CD4-positive, alpha-beta T cell treated with Interleukin-6 at 100 ng/mL for 8 hours (primary cell): ENCODE data around the gene CAB39L.
A peak's percentile ranks its signal among the peaks of the same experiment; 100 is the strongest.

Source experiments
- DNase-seq: peaks from one replicate; pipeline ENCODE4 v3.0.0-alpha.2; 2020; ENCODE audit warnings: mixed read lengths, low spot score

The CAB39L gene

DNA sequence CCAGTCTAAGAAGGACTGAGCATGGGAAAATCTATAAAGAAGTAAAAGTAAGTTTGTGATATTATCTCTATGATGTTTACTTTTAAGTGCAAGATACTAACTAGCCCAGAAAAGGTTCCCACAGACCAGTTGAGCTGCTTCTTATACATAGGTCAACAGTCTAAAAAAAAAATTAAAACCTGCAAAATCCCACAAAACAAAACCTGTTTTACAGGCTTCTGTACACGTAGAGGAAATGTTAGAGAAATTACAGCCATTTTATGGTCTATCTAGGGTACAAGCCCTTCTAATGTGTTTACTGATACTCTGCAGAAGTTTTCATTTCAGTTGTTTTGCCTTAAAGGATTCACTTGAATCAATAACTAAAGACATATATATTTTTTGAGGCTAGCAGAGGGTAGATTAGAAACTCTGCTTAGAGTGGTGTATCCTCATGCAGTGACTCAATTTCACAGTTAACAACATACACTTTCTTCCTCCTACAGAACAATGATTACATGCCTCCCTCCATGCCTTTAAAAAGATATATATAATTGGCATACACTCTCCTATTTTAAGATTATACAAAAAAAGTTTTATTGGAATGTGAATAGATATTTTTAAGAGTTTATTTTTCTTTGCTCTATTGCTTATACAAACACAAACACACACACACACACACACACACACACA is 43.9 kb downstream of the CAB39L start:
- no peak for DNase-seq

DNA sequence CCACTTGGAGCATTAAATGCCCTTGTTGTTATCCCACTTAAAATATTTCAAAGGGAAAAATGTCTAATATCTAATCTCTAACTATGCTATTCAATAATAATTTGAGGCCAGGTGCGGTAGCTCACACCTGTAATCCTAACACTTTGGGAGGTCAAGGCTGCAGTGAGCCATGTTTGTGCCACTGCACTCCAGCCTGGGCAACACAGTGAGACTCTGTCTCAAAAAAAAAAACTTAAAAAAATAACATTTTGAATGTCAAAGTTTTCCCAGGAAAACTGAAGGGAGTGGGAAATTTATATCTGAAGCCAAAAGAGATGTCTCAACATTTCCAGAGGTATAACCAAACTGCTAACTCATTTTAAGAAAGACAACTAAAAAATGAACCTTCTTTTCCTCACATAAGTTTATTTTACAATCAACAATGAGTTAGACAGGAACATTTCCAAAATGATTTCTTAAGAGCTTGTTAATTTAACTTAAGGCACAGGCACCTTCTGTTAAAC is 47.9 kb downstream of the CAB39L start:
- DNase-seq: no peak

DNA sequence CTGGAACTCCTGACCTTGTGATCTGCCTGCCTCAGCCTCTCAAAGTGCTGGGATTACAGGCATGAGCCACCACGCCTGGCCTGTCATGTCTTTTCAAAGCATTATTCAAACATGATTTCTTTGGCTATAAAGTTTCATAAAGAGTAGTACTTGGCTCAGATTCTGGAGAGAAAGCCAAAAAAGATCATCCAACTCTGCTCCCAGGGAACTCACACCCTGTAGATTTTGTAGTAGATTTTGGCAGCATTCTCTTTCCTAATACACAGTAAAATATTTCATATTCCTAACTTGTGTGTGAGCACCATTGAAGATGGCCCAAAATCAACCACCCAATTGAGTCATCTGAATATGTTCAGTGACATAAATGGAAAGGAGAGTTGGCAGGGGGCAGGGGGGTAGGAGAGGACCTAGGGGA is 48.4 kb downstream of the CAB39L start:
- DNase-seq: no peak

DNA sequence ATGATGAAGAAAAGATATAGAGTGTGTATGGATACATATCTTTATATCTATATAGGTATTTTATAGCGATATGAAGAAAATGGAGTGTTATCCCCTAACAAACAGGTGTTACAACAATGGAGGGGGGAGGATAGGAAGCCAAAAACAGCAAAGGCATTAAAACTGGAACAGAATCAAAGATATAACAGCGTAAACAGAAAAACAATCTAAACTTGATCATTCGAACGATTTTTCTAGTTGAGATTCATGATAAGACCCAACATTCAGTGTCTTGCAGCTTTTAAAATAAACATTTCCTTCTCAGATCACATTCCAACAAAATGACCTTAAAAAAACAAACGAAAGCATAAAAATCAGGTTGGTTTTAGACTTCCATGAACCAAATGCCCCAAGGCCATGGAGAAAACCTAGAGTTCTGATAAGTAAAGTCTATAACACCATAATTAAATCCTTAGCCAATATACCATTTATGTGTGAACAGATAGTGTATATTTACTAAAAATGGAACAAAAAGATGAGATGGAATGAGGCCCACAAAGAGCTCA is 55.7 kb downstream of the CAB39L start:
- no peak for DNase-seq

DNA sequence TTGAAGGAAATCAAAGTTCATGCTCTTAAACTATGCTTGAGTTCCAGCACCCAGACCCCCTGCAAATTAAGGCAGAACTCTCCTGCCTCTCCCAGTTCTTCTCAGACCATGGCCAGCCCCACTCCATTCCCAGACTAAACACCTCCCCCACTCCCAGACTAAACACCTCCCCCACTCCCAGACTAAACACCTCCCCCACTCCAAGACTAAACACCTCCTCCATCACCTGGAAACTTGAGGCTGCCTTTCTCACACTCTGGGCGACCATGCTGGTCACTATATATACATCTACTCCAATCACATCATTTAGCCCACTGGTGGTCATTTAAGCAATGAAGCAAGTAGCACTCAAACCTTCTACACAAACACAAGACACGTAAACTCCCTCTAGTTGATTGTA is 57.2 kb downstream of the CAB39L start:
- DNase-seq: no peak

DNA sequence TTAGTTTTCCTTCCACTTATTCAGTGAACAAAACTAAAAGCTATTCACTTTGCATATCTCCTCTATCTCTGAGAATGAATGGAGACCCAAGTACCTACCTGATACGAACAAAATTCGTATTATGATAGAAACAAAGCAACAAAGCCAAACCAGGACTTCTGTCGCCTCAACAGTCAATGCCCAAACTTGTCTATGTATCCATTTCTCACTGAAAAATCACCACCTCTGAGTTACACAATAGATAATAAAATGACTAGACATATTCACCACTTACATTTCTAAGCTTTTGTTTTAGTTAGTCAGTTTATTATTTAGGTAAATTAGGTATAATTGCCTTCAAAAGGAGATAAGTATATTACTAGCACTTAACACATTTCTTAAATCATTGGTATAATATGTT is 67.7 kb downstream of the CAB39L start:
- no peak for DNase-seq

DNA sequence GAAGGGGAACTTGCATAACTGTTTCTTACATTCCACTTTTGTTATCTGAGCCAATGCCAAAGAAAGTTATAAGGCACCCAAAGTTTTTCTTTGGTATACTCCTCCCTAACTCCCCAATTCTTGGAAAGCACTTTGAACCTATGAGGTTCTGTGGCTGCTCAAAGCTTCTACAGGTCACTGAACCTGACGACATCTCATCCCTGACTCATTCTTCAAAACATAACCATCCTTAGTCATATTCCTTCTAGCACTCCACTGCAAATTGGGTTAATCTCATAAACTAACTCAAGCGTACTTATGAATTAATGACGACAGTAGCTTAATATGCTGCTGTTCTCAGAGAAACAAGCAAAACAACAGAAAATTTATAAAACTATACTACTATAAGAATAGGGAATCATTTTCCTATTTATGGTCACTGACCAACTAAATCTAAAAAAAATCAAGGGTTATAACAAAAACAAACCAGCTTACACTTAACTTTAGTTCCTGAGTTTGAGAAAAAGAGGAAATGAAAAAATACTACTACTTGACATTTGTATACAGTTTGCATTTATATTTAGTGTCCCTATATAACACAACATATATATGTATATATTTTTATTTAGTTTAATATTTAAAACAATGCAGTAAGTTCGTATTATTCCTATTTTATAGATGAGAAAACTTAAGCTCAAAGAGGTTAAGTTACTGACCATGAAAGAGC is 69.1 kb downstream of the CAB39L start:
- no peak for DNase-seq

DNA sequence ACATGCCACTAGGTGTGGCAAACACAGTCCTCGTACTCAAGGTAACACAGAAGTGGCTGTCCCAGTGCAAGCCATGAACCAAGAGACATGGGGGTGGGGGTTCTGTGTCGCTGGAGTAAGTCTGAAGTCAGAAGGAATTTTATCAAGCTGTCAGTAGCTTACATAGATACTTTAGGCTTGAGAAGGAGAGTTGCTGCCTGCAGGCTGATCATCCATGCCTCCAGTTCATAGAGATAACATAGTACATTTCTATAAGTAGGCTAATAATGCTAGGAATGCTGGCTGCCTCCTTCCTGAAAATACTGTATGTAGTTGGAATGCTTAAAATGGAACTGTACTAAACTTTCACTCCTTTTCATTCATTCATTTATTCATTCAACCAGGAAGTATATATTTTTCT is 70.1 kb downstream of the CAB39L start:
- no peak for DNase-seq

DNA sequence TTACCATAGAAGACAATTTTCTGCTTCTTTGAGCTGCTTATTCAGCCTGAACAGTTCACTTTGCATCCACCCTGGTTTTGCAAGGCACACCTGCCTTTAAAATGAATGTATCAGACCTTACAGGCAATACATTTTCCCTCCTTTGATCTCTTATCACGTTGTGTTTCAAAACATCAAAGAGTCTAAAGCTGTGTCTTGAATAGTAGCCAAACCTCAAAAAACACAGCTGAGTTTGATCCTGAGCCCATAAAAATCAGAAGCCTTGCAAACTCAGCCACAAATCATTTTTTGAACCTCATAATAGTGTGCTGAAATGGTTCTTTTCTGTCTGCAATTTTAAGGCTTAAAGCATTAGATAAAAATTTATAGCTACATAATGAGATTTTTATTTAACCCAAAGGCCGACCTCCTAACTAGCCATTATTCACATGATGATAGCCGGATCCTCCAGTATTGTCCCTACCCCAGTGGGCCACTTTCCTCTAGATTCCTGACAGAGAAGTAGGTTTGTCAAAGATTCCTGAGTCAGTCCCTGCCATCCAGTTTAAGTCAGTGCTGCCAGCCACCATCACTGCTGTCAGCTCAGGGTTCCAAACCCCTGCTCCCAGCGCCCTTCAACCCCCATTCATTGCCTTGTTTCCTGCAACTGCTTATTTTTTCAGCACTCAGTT is 71.8 kb downstream of the CAB39L start:
- DNase-seq: peak; percentile 61

DNA sequence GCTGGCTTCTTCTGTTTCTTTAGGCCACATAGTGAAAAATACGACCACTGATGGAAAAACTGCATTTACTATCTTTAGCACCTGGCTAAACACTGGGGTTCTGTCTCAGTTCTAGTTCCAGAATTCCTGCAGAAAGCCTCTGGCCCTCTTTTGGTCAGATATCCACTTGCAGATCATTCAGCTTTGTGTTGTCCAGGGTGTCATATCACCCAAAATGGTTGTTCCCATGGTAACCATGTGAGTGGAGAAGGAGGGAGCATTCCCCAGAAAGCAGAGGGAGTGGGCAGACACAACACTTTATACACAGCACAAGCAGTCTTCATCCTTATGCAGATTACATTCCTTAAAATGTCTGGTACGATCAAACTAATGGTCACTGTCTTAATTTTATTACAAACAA is 73.5 kb downstream of the CAB39L start:
- DNase-seq: no peak

DNA sequence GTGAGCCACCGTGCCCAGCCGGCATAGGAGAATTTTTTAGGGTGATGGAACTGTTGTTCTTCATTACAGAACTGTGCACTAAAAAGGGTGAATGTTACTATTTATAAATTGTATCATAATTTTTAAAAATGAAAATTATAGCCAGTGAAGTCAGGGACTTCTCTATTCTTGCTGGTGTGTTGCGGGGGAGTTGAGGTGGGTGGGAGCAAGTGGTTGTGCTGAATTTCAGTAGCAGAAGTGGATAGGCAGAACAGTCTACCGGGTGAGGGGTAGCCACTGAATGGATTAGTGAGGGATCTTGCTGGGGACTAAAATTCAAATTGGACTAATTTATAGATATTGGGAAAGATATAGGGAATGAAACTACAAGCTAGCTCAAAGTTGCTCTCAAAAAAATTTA is 74.0 kb downstream of the CAB39L start:
- DNase-seq: no peak

DNA sequence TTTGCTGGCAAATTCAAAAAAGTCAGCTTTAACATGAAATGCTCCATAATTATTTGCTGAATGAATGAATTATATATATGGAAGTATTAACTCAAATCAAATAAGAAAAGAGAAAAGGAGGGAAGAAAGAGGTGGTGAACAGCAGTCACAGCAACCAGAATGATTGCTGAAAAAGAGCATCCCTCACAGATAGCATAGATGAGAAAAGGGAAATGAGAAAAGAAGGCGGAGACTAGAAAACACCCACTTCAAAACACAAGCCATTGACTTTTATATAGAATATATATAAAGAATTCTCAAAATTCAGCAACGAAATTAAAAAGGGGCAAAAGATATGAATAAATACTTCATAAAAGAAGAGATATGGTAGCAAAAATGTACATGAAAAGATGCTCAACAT is 75.2 kb downstream of the CAB39L start:
- DNase-seq: no peak

DNA sequence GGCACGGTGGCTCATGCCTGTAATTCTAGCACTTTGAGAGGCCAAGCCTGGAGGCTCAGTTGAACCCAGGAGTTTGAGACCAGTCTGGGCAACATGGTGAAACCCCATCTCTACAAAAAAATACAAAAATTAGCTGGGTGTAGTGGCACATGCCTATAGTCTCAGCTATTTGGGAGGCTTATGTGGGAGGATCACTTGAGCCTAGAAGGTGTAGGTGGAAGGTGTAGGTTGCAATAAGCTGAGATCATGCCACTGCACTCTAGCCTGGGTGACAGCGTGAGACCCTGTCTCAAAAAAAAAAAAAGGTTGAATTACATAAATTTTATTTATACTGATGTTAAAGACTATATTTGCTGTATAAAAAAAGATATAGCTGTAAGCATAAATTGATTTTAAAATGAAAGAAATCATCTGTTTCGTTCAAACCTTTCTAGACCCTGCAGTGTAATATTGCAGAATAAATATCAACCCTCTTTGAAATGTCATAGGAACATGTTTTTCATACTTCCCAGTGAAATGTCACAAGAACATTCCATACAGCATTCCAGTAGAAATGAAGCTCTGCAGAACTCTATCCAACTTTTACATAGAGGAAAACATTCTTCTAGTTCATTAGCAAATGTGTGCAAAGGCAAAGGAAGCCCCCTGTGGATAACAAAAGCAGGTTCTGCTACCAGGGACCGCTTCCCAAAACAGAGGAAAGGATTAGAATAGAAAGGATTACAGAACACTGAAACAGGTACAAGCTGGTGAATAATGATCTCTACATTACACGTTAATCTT is 76.0 kb downstream of the CAB39L start:
- no peak for DNase-seq

DNA sequence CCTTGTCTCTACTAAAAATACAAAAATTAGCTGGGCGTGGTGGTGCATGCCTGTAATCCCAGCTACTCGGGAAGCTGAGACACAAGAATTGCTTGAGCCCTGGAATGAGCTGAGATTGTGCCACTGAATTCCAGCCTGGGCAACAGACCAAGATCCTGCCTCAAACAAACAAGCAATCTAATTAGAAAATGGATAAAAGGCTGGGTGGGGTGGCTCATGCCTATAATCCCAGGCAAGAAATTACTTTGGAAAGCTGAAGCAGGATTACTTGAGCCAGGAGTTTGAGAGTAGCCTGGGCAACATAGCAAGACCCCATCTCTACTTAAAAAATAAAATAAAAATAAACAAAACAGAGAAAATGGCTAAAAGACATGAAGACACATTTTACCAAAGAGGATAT is 77.0 kb downstream of the CAB39L start:
- no peak for DNase-seq

DNA sequence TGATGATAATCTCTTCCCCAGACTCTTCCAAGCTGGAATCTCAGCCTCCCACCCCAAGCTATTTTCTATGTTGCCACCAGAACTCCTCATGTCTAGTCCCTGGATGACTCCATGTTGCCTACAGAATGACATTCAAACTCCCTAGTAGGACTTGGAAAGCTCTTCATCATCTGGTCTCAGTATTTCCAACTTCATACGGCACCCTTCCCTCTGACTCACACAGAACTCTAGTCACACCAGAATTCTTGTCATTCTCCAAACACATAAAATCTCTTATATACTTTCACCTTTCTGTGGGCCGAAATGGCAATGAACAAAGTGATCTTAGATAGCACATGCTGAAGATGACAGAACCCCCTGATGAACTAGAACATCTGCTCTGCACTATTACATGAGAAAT is 86.2 kb downstream of the CAB39L start:
- DNase-seq: no peak

DNA sequence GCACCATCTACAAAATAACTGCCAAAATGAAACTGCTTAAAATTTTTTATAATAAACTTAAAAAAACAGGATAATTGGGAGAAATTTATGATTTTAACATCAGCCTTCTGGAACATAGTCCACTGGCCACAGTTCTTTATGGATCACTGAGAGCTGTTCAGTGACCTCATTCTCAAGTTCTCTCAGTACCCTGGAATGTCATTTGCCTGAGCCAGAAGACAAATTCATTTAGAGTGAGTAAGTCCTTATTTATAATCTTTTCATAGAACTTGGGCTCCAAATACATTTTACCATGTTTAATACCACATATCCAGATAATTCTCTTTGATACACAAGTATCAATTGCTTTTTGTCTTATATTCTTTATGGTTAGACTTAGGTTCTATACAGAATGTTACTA is 87.6 kb downstream of the CAB39L start:
- no peak for DNase-seq

DNA sequence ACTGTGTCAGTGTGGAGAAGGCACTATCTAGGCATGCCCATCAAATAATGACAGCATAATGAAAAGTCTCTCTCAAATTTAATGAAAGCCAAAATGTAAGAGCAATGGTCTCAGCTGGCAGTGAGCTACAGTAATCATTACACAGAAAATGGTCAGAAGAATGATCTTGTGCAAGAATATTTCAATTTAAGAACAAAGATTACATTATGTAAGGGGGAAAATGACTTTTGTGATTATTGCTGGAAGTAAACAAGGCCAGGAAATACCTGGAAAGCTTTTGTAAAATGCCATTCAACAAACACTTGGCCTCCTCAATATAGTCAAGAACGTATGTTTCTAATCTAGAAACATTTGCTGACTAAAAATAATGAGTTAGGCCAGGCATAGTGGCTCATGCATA is 89.1 kb downstream of the CAB39L start:
- no peak for DNase-seq

DNA sequence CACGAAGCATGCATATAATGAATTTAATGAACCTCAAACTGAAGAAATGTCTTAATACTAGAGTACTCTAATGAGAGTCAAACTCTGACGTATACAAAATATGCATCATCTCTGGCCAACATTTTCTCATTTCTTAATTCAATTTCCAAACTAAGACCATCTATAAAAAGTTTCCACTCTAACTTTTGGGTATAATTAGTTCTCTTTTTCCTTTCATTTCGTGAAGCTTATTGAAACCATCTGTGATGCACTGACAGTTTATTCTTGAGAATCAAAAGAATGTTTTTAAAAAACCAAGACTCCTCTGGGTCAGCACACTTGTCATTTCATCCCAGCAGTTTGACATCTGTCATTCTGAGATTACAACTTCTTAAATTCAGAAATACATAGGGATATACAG is 90.0 kb downstream of the CAB39L start:
- no peak for DNase-seq

DNA sequence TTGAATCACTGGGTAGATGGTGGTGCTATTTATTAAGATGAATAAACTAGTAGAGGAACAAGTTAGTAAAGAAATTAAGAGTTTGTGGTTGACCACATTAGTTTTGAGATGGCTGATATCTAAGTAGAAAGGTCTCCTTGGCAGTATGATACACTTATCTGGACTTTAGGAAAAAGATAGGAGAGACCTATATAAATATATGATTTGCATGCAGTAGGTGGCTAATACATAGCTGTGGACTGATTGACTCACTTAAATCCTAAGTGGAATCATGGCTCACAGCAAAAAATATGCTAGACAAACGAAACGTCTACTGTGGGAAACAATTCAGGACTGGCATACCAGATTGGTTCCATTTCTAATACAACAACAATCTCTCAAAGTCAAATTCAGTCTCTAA is 92.0 kb downstream of the CAB39L start:
- no peak for DNase-seq

DNA sequence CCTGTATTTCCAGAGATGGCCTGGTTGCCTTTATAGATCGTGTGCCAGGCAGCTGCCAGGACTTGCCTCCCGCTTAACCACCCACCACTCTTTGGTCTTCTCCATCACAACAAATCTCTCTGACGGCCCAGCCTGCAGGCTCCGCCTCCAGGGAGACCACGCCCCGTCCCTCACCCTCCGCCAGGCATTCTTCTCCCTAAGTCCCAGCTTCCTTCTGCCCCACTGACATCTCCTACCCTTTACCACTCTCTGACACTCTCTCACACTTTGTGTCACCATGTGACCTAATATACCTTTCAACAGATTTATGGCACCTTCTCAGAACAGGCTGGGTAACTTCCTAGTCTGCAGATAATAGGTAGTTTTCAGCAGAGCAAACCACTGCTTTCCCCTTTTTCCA is 95.1 kb downstream of the CAB39L start:
- DNase-seq: no peak

DNA sequence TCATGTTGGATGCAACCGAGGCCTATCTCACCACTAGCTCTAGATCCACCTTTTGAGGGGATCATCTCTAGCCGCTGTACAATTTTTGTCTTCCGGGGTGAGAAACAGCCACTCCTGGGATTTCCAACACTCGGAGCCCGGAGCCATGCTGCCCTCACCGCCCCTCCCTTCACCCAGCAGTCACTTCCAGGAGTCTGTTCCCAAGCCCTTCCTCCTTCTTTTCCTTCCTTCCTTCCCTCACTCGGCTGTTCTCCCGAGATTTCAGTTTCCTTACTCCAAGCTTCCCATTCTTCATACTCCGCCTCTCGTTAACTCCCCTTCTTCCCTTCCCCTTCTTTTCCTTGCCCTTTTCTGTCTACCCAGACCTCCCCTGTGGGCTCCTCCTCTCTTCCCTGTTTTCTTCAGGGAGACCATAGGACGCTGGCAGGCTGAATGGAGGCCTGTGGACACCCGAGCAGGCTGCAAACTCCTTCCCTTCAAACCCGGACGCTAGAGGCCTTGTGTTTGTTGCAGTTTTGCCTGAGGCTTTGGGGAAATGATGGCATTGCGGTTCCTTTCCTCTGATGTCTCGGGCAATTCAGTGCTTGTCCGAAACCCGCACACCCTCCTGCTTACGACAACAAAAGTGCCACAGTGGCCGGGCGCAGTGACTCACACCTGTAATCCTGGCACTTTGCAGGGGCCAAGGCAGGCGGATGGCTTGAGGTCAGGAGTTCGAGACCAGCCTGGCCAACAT is 96.0 kb downstream of the CAB39L start:
- DNase-seq: no peak

DNA sequence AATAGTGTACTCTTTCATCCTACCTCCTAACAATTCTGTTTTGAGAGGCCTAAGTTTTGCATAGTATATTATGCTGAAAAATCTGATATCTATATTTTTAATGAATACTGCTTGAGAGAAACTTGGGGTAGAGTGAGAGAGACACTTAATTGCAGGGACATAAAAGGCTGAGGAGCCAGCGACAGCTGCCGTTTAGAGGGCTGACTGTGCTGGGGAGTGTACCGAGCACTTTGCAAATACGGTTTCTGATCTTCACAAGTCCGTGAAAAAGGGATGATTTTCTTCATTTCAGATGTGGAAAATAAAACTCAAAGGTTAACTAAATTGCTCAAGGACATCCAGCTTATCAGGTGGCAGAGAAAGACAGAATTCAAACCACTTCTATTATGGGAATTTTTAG is 97.4 kb downstream of the CAB39L start:
- DNase-seq: no peak
